PC-3 (cell line): ENCODE results near the gene IQCK. TPM values are rescaled to one million over a fixed set of nuclear protein-coding genes. Genes with fewer than 3 reads are reported as not detected.

Experiments used
- ATAC-seq: fragments of 200-7000 bp; cut with Tn5 transposase; 2 replicates; pipeline ENCODE4 v1.9.1; 2020; ENCODE audit warnings: mild to moderate bottlenecking, moderate library complexity
- BruUV-seq: library from RNA; stranded (reverse); fragments of 400-500 nt; replicated peaks from 2 replicates; lab custom pipeline; 2021; lab: Mats Ljungman, UMichigan
- CTCF ChIA-PET: fragments of 300-600 bp; sonication (Branson Sonifier 250); formaldehyde crosslinking; loops from one replicate; lab custom pipeline; 2022; ENCODE audit warnings: antibody characterized with exemption; lab: Charles Lee
- POLR2A ChIA-PET: fragments of 300-600 bp; sonication (Branson Sonifier 250); formaldehyde crosslinking; loops from one replicate; lab custom pipeline; 2022; ENCODE audit warnings: antibody characterized with exemption; ENCODE audit not compliant: unreplicated experiment; lab: Charles Lee
- DNase-seq: peaks from one replicate; pipeline ENCODE4 v3.0.0-alpha.2; 2015
- H2AFZ ChIP-seq: fragments of 300-600 bp; sonication (generic); 2 replicates; pipeline ENCODE4 v1.6.0; 2016; ENCODE audit warnings: antibody characterized with exemption, low read length
- H3F3A ChIP-seq: fragments of 300-600 bp; sonication (generic); one replicate; pipeline ENCODE4 v1.6.0; 2017; ENCODE audit warnings: antibody characterized with exemption, low read length, control low read depth, mild to moderate bottlenecking; ENCODE audit not compliant: unreplicated experiment
- H3K27ac ChIP-seq: fragments of 300-600 bp; sonication (generic); 2 replicates; pipeline ENCODE4 v1.5.1; 2016; ENCODE audit warnings: mild to moderate bottlenecking, low read length
- H3K27me3 ChIP-seq: fragments of 300-600 bp; sonication (generic); 2 replicates; pipeline ENCODE4 v1.6.1; 2016; ENCODE audit warnings: low read length, mixed read lengths
- H3K36me3 ChIP-seq: fragments of 300-600 bp; sonication (generic); 2 replicates; pipeline ENCODE4 v1.6.1; 2016; ENCODE audit warnings: low read depth, mixed run types, low read length, mixed read lengths
- H3K4me1 ChIP-seq: fragments of 300-600 bp; sonication (generic); 2 replicates; pipeline ENCODE4 v1.5.1; 2016; ENCODE audit warnings: low read length; ENCODE audit not compliant: insufficient read depth
- H3K4me2 ChIP-seq: fragments of 300-600 bp; sonication (generic); 2 replicates; pipeline ENCODE4 v1.6.0; 2016; ENCODE audit warnings: low read length
- H3K4me3 ChIP-seq: fragments of 300-600 bp; sonication (generic); 2 replicates; pipeline ENCODE4 v1.5.1; 2016; ENCODE audit warnings: mild to moderate bottlenecking, low read length, mixed read lengths
- H3K79me2 ChIP-seq: fragments of 300-600 bp; sonication (generic); 2 replicates; pipeline ENCODE4 v1.6.1; 2017; ENCODE audit warnings: low read length, mixed read lengths
- H3K9ac ChIP-seq: fragments of 300-600 bp; sonication (generic); 2 replicates; pipeline ENCODE4 v1.6.0; 2016; ENCODE audit warnings: mild to moderate bottlenecking, low read length
- H3K9me2 ChIP-seq: fragments of 300-600 bp; sonication (generic); replicated peaks from 2 replicates; pipeline ENCODE4 v1.6.1; 2016; ENCODE audit warnings: mixed run types, low read length, mixed read lengths
- H3K9me3 ChIP-seq: fragments of 300-600 bp; sonication (generic); 2 replicates; pipeline ENCODE4 v1.6.1; 2016; ENCODE audit warnings: low read length, mixed read lengths
- H4K20me1 ChIP-seq: fragments of 300-600 bp; sonication (generic); 2 replicates; pipeline ENCODE4 v1.6.1; 2016; ENCODE audit warnings: low read length, mixed read lengths
- EZH2 ChIP-seq: fragments of 300-600 bp; sonication (generic); IDR thresholded peaks from one replicate; pipeline ENCODE4 v1.6.1; 2017; ENCODE audit warnings: antibody characterized with exemption, mild to moderate bottlenecking, low read length; ENCODE audit not compliant: unreplicated experiment
- EZH2phosphoT487 ChIP-seq: fragments of 300-600 bp; sonication (generic); IDR thresholded peaks from 2 replicates; pipeline ENCODE4 v1.6.1; 2018; ENCODE audit warnings: mild to moderate bottlenecking, antibody characterized with exemption, low read length, borderline replicate concordance
- intact Hi-C: fragments of 100-400 bp; cut with micrococcal nuclease; formaldehyde crosslinking; loops from 2 replicates; pipeline ENCODE4 v1.9.0; 2023
- total RNA-seq: library from RNA; depleted of rRNA; stranded (reverse); fragments of >200 nt; gene quantifications from 2 replicates; pipeline ENCODE4 v1.2.3, GENCODE V29; 2014
- TF ChIP-seq, protein P1 (sequence below): fragments of 300-600 bp; sonication (generic); conservative IDR thresholded peaks from 2 replicates; pipeline ENCODE4 v1.5.1; 2017; ENCODE audit warnings: antibody characterized with exemption, low read depth, mild to moderate bottlenecking, low read length

Gene IQCK
- total RNA-seq, 1 experiment from 2014 or later, result 8.9 TPM

DNA sequence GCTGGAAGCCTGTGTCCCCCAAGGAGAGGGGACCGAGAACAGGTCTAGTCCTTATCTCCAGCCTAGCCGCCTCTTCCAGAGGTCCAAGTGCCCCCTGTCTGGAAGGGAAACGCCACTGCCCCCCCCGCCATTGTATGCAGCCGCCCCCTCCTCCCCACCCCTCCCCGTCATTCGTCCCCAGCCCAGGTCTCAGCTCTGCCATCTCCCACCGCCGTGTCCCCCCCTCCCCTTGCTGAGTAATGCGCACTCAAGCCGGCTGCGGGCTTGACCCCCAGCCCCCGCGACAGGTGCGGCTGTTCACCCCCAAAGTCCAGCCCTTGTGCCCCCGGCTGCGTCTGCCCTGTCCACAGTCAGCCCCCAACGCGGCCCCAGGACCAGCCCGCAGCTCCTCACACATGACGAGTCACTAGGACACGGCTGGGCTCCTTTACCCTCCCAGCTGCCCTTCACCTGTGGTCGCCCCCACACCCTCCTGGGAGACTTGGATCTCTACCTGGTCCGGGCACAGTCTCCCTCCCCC lies 166.0 kb downstream of the IQCK start:
- intact Hi-C loops, result loop anchor here (2.0 kb wide), 1 partner anchor 167 kb away; no protein-coding TSS in a partner anchor
- H3K36me3 ChIP-seq, result no peaks in the 10 kb centered on the region
- no peaks in the 10 kb centered on the region for H3K9me2 ChIP-seq
- H3K27me3 ChIP-seq, result no peaks in the 10 kb centered on the region
- peak overlapping the region; percentile 59; the same call in 1 of the 2 replicates for H3K9ac ChIP-seq
- H3K4me3 ChIP-seq, result peak overlapping the region; percentile 83
- DNase-seq (no peak), ATAC-seq (peak; percentile 25)
- H3K4me1 ChIP-seq, result peaks cover 4% of the 10 kb centered on the region; the same call in 1 of the 2 replicates
- H3K79me2 ChIP-seq, result peaks cover 27% of the 10 kb centered on the region; the same call in 1 of the 2 replicates
- no peak for TF ChIP-seq EZH2phosphoT487
- TF ChIP-seq EZH2, result no peak
- TF ChIP-seq, protein P1, sequence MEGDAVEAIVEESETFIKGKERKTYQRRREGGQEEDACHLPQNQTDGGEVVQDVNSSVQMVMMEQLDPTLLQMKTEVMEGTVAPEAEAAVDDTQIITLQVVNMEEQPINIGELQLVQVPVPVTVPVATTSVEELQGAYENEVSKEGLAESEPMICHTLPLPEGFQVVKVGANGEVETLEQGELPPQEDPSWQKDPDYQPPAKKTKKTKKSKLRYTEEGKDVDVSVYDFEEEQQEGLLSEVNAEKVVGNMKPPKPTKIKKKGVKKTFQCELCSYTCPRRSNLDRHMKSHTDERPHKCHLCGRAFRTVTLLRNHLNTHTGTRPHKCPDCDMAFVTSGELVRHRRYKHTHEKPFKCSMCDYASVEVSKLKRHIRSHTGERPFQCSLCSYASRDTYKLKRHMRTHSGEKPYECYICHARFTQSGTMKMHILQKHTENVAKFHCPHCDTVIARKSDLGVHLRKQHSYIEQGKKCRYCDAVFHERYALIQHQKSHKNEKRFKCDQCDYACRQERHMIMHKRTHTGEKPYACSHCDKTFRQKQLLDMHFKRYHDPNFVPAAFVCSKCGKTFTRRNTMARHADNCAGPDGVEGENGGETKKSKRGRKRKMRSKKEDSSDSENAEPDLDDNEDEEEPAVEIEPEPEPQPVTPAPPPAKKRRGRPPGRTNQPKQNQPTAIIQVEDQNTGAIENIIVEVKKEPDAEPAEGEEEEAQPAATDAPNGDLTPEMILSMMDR, result no peak
- no peaks in the 10 kb centered on the region for H4K20me1 ChIP-seq
- H3K4me2 ChIP-seq, result peak overlapping the region; percentile 84
- ChIA-PET POLR2A (no interaction called here), CTCF (interaction anchor here (0.5 to 1.0 kb wide), 2 partner anchors 188 to 468 kb away, joined by 3 to 4 read pairs; no protein-coding TSS in a partner anchor)
- H3K9me3 ChIP-seq, result no peaks in the 10 kb centered on the region
- no peak overlapping the region for H3K27ac ChIP-seq
- no TSS peak for BruUV-seq
- H3F3A ChIP-seq, result no peaks in the 10 kb centered on the region
- peak overlapping the region; percentile 79; the same call in 1 of the 2 replicates for H2AFZ ChIP-seq

DNA sequence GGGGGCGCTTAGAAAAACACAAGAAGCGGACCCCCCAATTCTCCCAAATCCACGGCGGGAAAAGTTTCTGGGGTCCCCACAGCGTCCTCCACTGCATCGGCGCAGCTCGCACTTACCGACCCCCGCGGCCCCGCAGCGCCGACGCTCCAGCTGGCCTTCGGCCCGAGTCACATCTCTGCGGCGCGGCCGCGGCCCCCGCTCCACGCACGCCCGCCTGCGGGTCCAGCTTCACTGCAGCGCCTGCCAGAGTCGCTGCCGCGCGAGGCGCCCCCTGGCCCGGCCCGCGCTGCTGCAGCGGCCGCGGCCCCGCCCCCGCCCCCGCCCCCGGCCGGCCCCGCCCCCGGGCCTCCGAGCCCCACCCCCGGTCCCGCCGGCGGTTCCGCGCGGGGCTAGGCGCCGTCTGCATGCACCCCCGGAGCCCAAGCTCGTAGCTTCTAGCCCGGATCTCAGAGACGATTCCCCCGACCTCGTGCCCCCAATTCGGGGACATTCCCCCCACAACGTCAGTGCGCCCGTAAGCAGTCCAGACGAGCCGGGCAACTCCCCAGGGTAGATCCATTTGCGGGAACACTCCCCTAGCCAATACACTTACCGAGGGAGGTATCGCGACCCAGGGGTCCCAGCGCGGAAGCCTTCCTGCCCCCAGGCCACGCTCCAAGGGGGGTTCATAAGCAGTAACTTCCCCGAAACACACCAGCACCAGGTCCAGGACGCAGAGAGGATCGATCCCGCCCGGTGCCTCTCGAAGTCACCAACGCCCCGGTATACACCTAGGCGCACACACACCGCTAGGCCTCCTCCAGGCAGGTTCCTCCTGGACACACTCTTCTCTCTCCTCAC lies 166.8 kb downstream of the IQCK start, which contains the start of gene GPRC5B:
Gene GPRC5B, minus strand, starts transcription at position 238 of the 840 bp plus-strand sequence. CDS start 12,003 bp downstream, outside the sequence.
- BruUV-seq, result no TSS peak
- POLR2A ChIA-PET, result no interaction called here

More for the DNA sequence above, 166.8 kb downstream of the IQCK start, which contains the start of gene GPRC5B:
- peak within 1 kb of the TSS; percentile 59 for H3K9ac ChIP-seq
- H3K79me2 ChIP-seq, result peaks cover 27% of the 10 kb centered on the region; the same call in 1 of the 2 replicates
- H3K4me2 ChIP-seq, result peak within 1 kb of the TSS; percentile 86
- no peaks in the 10 kb centered on the region for H4K20me1 ChIP-seq
- H3K4me1 ChIP-seq, result peaks cover 4% of the 10 kb centered on the region; the same call in 1 of the 2 replicates
- CTCF ChIA-PET, result interaction anchor here (0.5 to 1.0 kb wide), 2 partner anchors 189 to 469 kb away, joined by 3 to 4 read pairs; no protein-coding TSS in a partner anchor
- peak within 1 kb of the TSS; percentile 83 for H3K4me3 ChIP-seq
- intact Hi-C loops, result loop anchor here (1.0 to 5.0 kb wide), 4 partner anchors 168 to 328 kb away; partner anchors contain the start of gene VPS35L
- ATAC-seq (peak; percentile 63), DNase-seq (peak; percentile 34)
- H3F3A ChIP-seq, result no peaks in the 10 kb centered on the region
- H3K9me3 ChIP-seq, result no peaks in the 10 kb centered on the region
- TF ChIP-seq, protein P1, result no peak
- TF ChIP-seq EZH2 (no peak), EZH2phosphoT487 (no peak)
- H2AFZ ChIP-seq, result peak within 1 kb of the TSS; percentile 95
- H3K27me3 ChIP-seq, result no peaks in the 10 kb centered on the region
- no peak within 1 kb of the TSS for H3K27ac ChIP-seq
- H3K9me2 ChIP-seq, result no peaks in the 10 kb centered on the region
- no peaks in the 10 kb centered on the region for H3K36me3 ChIP-seq
